ENCODE results near the gene PLPPR1. TPM values are rescaled to one million over a fixed set of nuclear protein-coding genes. Genes with fewer than 3 reads are reported as not detected.
A peak's percentile ranks its signal among the peaks of the same experiment; 100 is the strongest.

The PLPPR1 gene
- total and polyA plus RNA-seq, 2 of the 13 experiments (the other 11 are each of a cell fraction or from before 2014, with no cell fraction given): 16.0 to 84.7 TPM

- TF ChIP-seq TFDP2 (CRISPR knock-in tag; IDR thresholded peaks at IDR 0.05) (no peak), ZNF124 (CRISPR knock-in tag; IDR thresholded peaks at IDR 0.05) (0 out of 2 replicates have a peak, but pooled peaks have one; percentile 54), MIXL1 (CRISPR knock-in tag; IDR thresholded peaks at IDR 0.05) (peak; percentile 56; the same call in 1 of the 2 replicates), NCOR1 (IDR thresholded peaks at IDR 0.05; ENCODE audit: borderline replicate concordance, low read length) (no peak), IRX3 (CRISPR knock-in tag; IDR thresholded peaks at IDR 0.05; ENCODE audit: borderline replicate concordance, low read depth) (no peak), HDAC2 (CRISPR knock-in tag; IDR thresholded peaks at IDR 0.05) (peak; percentile 52; the same call in 1 of the 2 replicates), ZNF326 (CRISPR knock-in tag; IDR thresholded peaks at IDR 0.05; ENCODE audit: borderline replicate concordance) (no peak), IKZF5 (CRISPR knock-in tag; IDR thresholded peaks at IDR 0.05) (no peak), XRCC5 (optimal IDR thresholded peaks at IDR 0.05; ENCODE audit: low read length) (peak; percentile 55), ZNF704 (CRISPR knock-in tag; IDR thresholded peaks at IDR 0.05; ENCODE audit: borderline replicate concordance) (no peak), ZNF639 (CRISPR knock-in tag; conservative IDR thresholded peaks at IDR 0.05) (no peak), SOX13 (IDR thresholded peaks at IDR 0.05) (no peak), SOX13 (CRISPR knock-in tag; conservative IDR thresholded peaks at IDR 0.05 in 1 of 2, IDR thresholded peaks at IDR 0.05 in 1 of 2) (peak in 1 of 2 experiments; percentile 15; a peak in 1 of 4 replicates), ZGPAT (CRISPR knock-in tag; IDR thresholded peaks at IDR 0.05) (0 out of 2 replicates have a peak, but pooled peaks have one; percentile 36), KLF16 (CRISPR knock-in tag; IDR thresholded peaks at IDR 0.05) (peak in 1 of 2 experiments; percentile 41; a peak in 1 of 4 replicates), SAP130 (CRISPR knock-in tag; IDR thresholded peaks at IDR 0.05; ENCODE audit: low read depth) (no peak)
These were observed 90.8 kb downstream of the PLPPR1 start (continued) for GRCh38 chr9:101119206-101119819.
